COR-L47 (cell line): Measurements from ENCODE around the gene TIMM8B.
A peak's percentile ranks its signal among the peaks of the same experiment; 100 is the strongest.
"Not testable (repeated sequence)": the region's sequence is repeated elsewhere in the genome, so short reads cannot be mapped to it uniquely, and the experiment has no call there.

Source experiments
- DNase-seq: peaks from one replicate; lab custom pipeline; 2025; lab: John Stamatoyannopoulos, UW

Gene TIMM8B

GRCh38 chr11:112086422-112087191 lies at the start of gene TIMM8B, which contains the start of gene SDHD:
TIMM8B (minus strand) TSS chr11:112086756; CDS start chr11:112086723, 33 bp downstream.
SDHD (plus strand) TSS chr11:112086873; CDS start chr11:112086908, 35 bp downstream.
- peak; percentile 94 for DNase-seq

DNA sequence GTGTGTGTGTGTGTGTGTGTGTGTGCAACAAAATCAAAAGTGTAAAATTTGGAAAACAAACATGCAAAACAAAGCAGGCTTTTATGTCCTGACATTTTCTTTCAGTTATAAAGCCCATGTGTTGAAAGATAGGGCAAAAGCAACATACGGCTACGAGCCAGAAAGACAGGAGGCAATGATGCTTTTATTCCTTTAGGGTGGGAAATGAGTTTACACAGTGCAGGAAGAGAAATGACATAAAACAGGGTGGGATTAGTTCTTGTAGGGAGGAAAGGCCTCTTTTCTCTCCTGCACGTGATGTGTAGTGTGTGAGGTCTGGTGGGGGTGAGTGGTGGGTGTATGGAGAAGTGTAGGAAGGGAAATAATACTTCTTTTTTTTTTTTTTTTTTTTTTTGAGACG lies 47.9 kb upstream of the TIMM8B start:
- no peak for DNase-seq

DNA sequence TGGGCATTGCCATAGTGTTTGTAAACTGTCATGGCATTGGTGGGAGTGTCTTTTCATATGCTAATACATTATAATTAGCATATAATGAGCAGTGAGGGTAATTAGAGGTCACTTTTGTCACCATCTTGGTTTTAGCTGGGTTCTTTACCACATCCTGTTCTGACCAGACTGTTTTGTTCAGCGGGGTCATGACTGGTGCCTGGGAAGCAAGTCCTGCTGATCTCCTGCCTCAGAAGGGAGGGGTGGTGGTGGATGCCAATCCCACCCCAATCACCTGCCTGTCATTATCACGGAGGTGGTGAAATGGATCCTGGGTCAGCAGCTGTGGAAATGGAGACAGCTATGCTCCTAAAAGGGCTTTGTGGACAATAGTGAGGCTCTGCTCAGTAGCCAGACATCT lies 46.2 kb upstream of the TIMM8B start:
- no peak for DNase-seq

GRCh38 chr11:112129656-112130055 lies 43.1 kb upstream of the TIMM8B start:
- no peak for DNase-seq

DNA sequence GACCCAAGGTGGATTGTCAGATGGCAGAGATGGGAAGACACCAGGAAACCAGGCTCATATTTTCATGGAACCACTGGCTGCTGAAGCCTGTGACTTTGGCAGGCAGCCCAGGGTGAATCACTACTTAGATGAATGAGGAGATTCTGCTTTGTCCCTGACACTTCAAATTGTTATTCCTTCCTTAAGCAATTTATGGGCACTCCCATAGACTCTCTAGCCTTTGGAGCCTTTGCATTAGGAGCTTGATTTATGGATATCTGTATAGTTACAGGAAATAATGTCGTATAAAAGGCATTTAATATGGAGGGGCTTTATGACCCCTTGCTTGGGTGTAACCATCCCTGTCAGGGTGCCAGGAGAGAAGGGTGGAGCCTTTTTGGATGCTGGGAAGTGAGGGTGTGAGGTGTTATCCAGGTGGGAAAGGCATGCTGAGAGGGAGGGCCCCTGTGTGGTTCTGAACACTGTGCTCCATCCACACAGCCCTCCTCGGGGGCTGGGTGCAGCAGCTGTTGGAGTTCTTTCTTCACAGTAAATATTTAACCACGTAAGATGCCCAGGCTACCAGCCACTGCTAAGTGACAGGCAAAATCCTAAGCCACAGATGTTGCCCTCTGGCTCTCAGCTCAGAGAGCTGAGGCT lies 42.0 kb upstream of the TIMM8B start:
- DNase-seq = peak; percentile 89

DNA sequence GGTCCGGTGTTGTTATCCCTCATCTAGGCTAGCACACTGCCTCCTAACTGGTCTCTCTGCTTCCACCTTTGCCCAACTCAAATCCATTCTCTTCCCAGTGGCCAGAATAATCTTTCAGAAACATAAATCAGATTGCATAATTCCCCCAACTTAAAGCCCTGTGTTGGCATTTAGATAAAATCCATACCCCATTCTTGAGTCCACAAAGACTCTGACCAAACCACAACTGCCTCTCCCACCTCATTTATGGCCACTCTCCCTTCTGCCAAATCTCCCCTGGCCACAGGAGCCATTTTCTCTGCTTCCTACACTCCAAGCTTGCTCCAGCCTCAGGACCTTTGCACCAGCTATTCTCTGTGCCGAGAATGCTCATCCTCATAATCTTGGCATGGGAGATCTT lies 40.5 kb upstream of the TIMM8B start:
- DNase-seq = no peak

DNA sequence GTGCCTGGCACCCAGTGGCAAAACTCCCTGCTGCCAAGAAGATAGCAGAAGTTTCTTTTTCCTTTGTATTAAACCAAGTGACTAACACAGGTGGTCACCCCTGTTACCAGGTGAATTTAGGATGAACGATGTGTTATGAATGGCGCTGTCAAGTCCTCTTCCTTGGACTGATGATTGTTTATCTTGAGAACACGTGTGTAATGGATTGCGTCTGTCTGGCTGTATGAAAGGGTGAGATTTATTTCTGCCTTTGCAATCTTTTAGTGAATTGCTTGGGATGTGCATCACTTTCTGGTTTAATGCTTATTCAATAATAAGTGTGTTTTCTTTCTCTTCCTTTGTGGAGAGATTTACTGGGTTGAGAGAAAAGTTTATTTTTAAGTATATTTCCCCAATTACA lies 36.6 kb upstream of the TIMM8B start:
- no peak for DNase-seq

DNA sequence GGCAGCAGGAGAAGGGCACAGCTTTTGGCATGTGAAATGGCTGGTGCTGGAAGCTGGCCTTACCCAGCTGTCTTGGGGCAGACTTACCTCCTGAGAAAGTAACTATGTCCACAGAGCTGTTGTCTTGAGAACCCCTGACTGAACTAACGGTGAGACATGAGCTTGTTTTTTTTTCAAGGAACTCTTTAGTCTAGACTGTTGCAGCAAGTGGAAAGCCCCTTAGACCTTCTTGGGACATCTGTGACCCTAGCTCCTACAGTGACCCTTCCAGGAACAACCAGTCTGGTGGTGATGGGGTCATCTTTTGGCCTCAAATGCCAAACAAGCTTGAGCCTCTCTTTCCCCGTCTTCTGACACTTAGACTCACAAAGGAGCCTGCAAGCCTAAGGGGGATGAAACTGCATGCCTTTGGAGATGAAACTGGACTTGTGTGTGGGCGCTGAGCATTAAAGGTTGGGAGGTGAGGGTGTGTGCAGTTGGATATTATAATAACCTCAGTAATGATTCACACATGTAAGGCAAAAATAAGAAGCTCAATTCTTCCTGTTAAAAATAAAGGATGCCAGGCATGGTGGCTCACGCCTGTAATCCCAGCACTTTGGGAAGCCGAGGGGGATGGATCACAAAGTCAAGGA lies 35.5 kb upstream of the TIMM8B start:
- no peak for DNase-seq

DNA sequence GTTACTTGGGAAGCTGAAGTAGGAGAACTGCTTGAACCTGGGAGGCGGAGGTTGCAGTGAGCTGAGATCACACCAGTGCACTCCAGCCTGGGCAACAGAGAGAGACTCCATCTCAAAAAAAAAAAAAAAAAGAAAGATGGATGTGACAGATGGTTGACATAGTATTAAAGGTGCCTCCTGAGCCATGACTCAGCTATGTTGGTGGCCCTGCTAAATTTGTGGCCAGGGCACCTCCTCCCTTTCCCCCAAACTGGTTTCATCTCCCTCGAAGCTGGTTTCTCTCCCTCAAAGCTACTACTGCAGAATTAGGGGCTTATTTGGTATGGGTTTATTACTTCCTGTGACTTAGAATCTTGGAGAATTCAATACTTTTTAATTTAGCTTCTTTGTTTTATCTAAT lies 31.6 kb upstream of the TIMM8B start:
- DNase-seq = no peak

DNA sequence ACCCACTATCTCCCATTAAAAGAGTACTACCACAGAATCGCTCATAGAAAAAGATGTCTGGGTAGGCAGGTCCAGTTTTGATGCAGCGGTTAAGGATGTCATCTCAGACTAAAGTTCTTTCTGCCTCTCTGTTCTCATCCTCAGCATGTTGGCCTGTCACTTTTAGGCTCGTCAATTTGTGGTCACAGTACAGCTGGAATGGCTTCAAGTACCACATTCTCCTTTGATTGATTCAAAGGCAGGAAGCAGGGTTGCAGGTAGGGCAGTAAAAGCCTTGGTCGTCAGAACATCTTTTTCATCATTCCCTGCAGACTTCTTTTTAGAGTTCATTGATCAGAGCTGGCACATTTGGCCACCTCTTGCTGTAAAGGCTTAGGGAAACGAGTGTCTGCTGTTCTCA lies 28.8 kb upstream of the TIMM8B start:
- no peak for DNase-seq

GRCh38 chr11:112114460-112114859 lies 27.9 kb upstream of the TIMM8B start:
- DNase-seq = no peak

GRCh38 chr11:112113539-112114457 lies 27.2 kb upstream of the TIMM8B start:
- peak; percentile 8 for DNase-seq

- no peak for DNase-seq
Observed at GRCh38 chr11:112106070-112106469, 19.5 kb upstream of the TIMM8B start.

GRCh38 chr11:112103446-112103845 lies 16.9 kb upstream of the TIMM8B start:
- DNase-seq = no peak

DNA sequence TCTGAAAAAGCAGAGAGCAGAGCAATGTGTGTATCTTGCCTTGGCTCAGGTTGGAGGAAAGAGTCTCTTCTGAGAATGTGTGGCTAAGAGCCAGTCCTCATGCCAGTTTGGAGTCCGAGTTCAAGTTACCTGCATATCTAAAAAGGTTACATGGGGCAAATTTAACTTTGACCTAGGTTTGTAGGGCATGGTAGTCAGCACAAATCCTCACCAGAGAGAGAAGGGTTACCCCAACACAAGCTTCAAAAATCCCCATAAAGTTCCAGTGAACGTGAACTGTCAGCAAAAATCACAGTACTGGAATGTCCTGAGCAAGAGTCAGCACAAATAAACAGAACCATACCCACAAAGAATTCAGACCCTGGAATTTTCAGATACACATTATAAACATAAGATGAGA lies 13.9 kb upstream of the TIMM8B start:
- no peak for DNase-seq

GRCh38 chr11:112097734-112098528 lies 11.4 kb upstream of the TIMM8B start:
- DNase-seq = no peak

DNA sequence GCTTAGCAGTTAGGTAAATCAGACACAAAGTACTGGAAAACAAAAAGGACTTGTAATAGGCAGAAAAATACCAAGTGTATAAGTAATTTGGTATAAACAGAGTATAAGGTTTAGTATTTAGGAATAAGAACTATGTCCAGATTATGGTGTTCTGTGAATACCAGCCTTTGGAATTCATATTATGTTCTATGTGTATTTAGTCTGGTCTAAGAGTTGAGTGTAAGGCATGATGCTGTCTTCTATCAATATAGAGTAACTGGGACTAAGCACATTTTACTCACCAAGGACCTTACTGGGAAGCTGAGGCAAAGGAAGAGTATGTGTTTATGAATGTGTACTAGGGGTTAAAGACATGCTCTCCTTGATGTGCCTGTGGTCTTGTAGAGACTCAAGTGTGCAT lies 9.6 kb upstream of the TIMM8B start:
- DNase-seq = no peak

DNA sequence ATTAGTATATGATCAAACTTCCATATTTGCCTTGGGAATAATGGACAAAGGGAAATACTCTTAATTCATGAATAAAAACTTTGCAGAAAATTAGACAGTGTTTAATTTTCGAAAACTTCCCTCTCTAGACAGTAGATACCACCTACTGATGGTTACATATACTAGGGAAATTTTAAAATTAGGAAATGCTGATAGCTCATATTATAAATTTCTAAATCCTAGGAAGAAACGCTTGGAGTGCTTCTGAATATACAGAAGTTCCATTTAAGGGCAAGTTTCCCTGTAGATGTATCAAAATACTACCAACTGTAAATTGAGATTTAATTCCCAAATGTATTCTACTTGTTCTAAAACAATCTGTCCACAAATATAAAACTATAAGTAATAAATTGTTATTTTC lies 8.7 kb upstream of the TIMM8B start:
- not testable (repeated sequence) for DNase-seq

- DNase-seq = no peak
Observed at GRCh38 chr11:112087212-112087611, 656 bp upstream of the TIMM8B start.

GRCh38 chr11:112085822-112086421 lies 634 bp downstream of the TIMM8B start:
- peak; percentile 10 for DNase-seq

DNA sequence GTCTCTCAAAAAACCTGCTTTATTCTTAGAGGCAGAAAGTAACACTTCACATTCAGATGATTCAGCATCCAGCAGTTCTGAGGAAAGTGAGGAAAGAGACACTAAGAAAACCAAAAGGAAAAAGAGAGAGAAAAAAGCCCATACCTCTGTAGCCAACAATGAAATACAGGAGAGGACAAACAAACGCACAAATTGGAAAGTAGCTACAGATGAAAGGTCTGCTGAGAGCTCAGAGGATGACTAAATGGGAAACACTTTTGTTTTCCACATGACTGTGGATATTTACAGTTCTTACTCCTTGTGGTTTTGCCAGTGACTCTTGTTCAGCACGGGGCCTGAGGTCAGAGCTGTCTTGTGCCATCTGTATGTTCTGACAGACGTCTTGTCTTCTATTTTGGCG lies 3.8 kb downstream of the TIMM8B start:
- no peak for DNase-seq
